ENCODE measurements around the gene MACROH2A2.

MACROH2A2 gene

GRCh38 chr10:70052462-70053217 is at the start of gene MACROH2A2:
TSS of gene MACROH2A2 (plus strand) at chr10:70052846. CDS start at chr10:70075659, 22,813 bp downstream.
- Histone ChIP-seq H3K36me3 (no peaks in the 10 kb centered on the region), H3K4me3 (peak within 1 kb of the TSS; percentile 65 to 78), H3K4me1 (peaks cover 0 to 22% (median 10%) of the 10 kb centered on the region in 4 donors), H3K9me3 (no peaks in the 10 kb centered on the region), H3K27me3 (peaks cover 0 to 6% of the 10 kb centered on the region in 2 donors), H3K27ac (peak within 1 kb of the TSS; percentile 12 to 14)
- TF ChIP-seq CTCF (IDR thresholded peaks at IDR 0.05), result peak in 1 of 2 experiments; percentile 13
- peak; percentile 23 to 74 for DNase-seq
- intact Hi-C loops (cut with DNase I; ENCODE audit: low total_unique reads), result no loop called here

- H3K4me1 ChIP-seq, result no peaks in the 10 kb centered on the region
- H3K9me3 ChIP-seq, result no peaks in the 10 kb centered on the region
- no peak for DNase-seq
- H3K27ac ChIP-seq, result no peak overlapping the region
- no peak overlapping the region for H3K4me3 ChIP-seq
- no peaks in the 10 kb centered on the region for H3K27me3 ChIP-seq
- TF ChIP-seq CTCF (IDR thresholded peaks at IDR 0.05), result no peak
- intact Hi-C loops (cut with DNase I; ENCODE audit: low total_unique reads), result no loop called here
- H3K36me3 ChIP-seq, result no peaks in the 10 kb centered on the region
These were observed 45.4 kb upstream of the MACROH2A2 start for GRCh38 chr10:70007116-70007820.

GRCh38 chr10:70031215-70031614 is 21.4 kb upstream of the MACROH2A2 start:
- no peaks in the 10 kb centered on the region for H3K4me1 ChIP-seq
- no peak for TF ChIP-seq CTCF (IDR thresholded peaks at IDR 0.05)
- DNase-seq, result no peak
- H3K36me3 ChIP-seq, result no peaks in the 10 kb centered on the region
- H3K9me3 ChIP-seq, result peaks cover 0 to 22% (median 5%) of the 10 kb centered on the region in 3 donors
- H3K4me3 ChIP-seq, result no peak overlapping the region
- no peak overlapping the region for H3K27ac ChIP-seq
- no peaks in the 10 kb centered on the region for H3K27me3 ChIP-seq
- intact Hi-C loops (cut with DNase I; ENCODE audit: low total_unique reads), result no loop called here

GRCh38 chr10:70032667-70033289 is 19.9 kb upstream of the MACROH2A2 start:
- intact Hi-C loops (cut with DNase I; ENCODE audit: low total_unique reads), result no loop called here
- peaks cover 0 to 11% (median 5%) of the 10 kb centered on the region in 3 donors for H3K9me3 ChIP-seq
- no peaks in the 10 kb centered on the region for H3K27me3 ChIP-seq
- no peak overlapping the region for H3K4me3 ChIP-seq
- no peaks in the 10 kb centered on the region for H3K36me3 ChIP-seq
- TF ChIP-seq CTCF (IDR thresholded peaks at IDR 0.05), result no peak
- no peaks in the 10 kb centered on the region for H3K4me1 ChIP-seq
- no peak overlapping the region for H3K27ac ChIP-seq
- no peak for DNase-seq

GRCh38 chr10:70034232-70034631 is 18.4 kb upstream of the MACROH2A2 start:
- no peak for DNase-seq
- no peaks in the 10 kb centered on the region for H3K36me3 ChIP-seq
- no peaks in the 10 kb centered on the region for H3K27me3 ChIP-seq
- no peak for TF ChIP-seq CTCF (IDR thresholded peaks at IDR 0.05)
- H3K4me1 ChIP-seq, result no peaks in the 10 kb centered on the region
- no peak overlapping the region for H3K27ac ChIP-seq
- H3K9me3 ChIP-seq, result peaks cover 0 to 17% (median 5%) of the 10 kb centered on the region in 3 donors
- intact Hi-C loops (cut with DNase I; ENCODE audit: low total_unique reads), result no loop called here
- no peak overlapping the region for H3K4me3 ChIP-seq

Data from tibial artery (tissue), 4 donors.